Upper lobe of left lung (tissue), 6 donors: ENCODE measurements around the gene TRAF1. TPM values are rescaled to one million over a fixed set of nuclear protein-coding genes. Genes with fewer than 3 reads are reported as not detected.

Source experiments
- ATAC-seq, 2 donors: fragments of 200-7000 bp; cut with Tn5 transposase; one replicate each; pipeline ENCODE4 v1.9.1; 2022; ENCODE audit warnings: mild to moderate bottlenecking in 2 of 2, moderate library complexity in 2 of 2; ENCODE audit not compliant: low FRiP score in 2 of 2
- DNase-seq, 2 donors: peaks; one replicate each; pipeline ENCODE4 v3.0.0-alpha.2; 2019 to 2020
- H3K27ac ChIP-seq, 4 donors: fragments of 200-600 bp; sonication (generic); one replicate each; pipeline ENCODE4 v1.5.1; 2016 to 2019
- H3K27me3 ChIP-seq, 4 donors: fragments of 200-600 bp; sonication (generic); one replicate each; pipeline ENCODE4 v1.5.1; 2017 to 2019
- H3K36me3 ChIP-seq, 4 donors: fragments of 200-600 bp; sonication (generic); one replicate each; pipeline ENCODE4 v1.5.1; 2016 to 2019
- H3K4me1 ChIP-seq, 4 donors: fragments of 200-600 bp; sonication (generic); one replicate each; pipeline ENCODE4 v1.5.1; 2018 to 2019
- H3K4me3 ChIP-seq, 4 donors: fragments of 200-600 bp; sonication (generic); one replicate each; pipeline ENCODE4 v1.5.1; 2017 to 2019; ENCODE audit warnings: mild to moderate bottlenecking in 2 of 4, moderate library complexity in 1 of 4
- H3K9me3 ChIP-seq, 4 donors: fragments of 200-600 bp; sonication (generic); one replicate each; pipeline ENCODE4 v1.5.1; 2018 to 2019
- EP300 ChIP-seq, 4 donors: sonication (generic); formaldehyde crosslinking; IDR thresholded peaks; one replicate each; pipeline ENCODE4 v1.5.1; 2017; ENCODE audit warnings: antibody characterized with exemption in 4 of 4, control low read depth in 2 of 4
- POLR2A ChIP-seq, 4 donors: fragments of 450-650 bp; IDR thresholded peaks; one replicate each; pipeline ENCODE4 v1.5.1; 2016 to 2017; ENCODE audit warnings: antibody characterized with exemption in 4 of 4, mild to moderate bottlenecking in 2 of 4
- POLR2AphosphoS5 ChIP-seq, 2 donors: sonication (generic); formaldehyde crosslinking; IDR thresholded peaks; one replicate each; pipeline ENCODE4 v1.5.1; 2017; ENCODE audit warnings: antibody characterized with exemption in 2 of 2
- WGBS, 2 donors: methylation state at CpG; one replicate each; pipeline ENCODE4 v1.1.5; 2017 to 2018; 5-methylcytosine and 5-hydroxymethylcytosine counted together
- total RNA-seq, 6 donors: library from RNA; depleted of rRNA in 4 of 6; stranded (reverse); fragments of >200 nt in 4 of 6; gene quantifications; one replicate each; pipeline versions ENCODE4 v1.1.0 to v1.2.1, GENCODE V29; 2016 to 2021
- TF ChIP-seq, protein P1 (sequence below), 6 experiments: fragments of 450-650 bp in 4 of 6; fragments of 200-600 bp in 2 of 6; sonication (generic) in 2 of 6; IDR thresholded peaks; one replicate each; pipeline ENCODE4 v1.5.1; 2016 to 2019; ENCODE audit warnings: antibody characterized with exemption in 6 of 6
- donor health status: DM: no; HTN: no; CAD: no; lungs with moderate emphysema.
- donor health status: DM: no; HTN: yes; CAD: no; lungs with severe emphysema.

The TRAF1 gene
- total RNA-seq, 6 donors from 2014 or later: 2.9 to 29.3 (median 6.6) TPM

DNA sequence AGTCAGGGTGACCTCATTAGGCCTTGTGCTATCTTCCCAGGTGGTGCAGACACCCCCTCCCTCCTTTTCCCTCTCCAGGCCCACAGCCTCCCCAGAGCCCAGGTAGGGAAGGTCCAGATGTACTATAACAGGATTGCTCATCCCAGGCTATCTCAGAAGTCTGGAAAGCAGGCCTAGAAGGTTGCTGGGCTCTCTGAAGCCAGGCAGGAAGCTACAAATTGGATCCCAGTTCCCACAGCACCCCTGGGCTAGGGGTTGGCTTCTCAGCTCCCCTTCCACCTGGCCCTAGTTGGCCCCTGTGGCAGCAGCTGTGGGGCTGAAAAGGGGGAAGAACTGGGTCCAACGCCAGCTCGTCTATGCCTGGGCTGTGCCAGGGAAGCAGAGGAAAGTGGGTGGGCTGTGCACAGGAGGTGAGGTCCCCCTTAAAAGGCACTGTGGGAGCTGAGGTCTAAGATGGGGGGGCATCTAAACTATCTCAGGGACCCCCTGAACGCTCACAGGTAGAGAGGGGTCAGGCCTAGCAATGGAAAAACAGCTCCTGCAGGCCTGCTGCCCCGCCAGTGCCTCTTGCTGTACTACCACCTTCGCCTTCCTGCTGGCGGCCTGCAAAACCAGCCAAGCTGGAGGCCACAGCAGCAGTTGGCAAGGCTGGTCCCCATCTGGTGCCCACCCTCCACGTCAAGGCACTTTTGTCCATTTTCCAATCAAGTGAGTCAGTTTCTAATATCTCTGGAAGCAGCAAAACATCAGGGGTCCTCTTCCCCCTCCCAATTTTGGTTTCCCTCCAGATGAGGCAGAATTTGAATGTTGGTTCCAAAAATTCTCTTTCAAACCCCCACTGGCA lies 70.5 kb downstream of the TRAF1 start:
- peaks cover 0 to 46% (median 25%) of the 10 kb centered on the region in 4 donors for H3K36me3 ChIP-seq
- DNase-seq: no peak
- TF ChIP-seq, protein P1, sequence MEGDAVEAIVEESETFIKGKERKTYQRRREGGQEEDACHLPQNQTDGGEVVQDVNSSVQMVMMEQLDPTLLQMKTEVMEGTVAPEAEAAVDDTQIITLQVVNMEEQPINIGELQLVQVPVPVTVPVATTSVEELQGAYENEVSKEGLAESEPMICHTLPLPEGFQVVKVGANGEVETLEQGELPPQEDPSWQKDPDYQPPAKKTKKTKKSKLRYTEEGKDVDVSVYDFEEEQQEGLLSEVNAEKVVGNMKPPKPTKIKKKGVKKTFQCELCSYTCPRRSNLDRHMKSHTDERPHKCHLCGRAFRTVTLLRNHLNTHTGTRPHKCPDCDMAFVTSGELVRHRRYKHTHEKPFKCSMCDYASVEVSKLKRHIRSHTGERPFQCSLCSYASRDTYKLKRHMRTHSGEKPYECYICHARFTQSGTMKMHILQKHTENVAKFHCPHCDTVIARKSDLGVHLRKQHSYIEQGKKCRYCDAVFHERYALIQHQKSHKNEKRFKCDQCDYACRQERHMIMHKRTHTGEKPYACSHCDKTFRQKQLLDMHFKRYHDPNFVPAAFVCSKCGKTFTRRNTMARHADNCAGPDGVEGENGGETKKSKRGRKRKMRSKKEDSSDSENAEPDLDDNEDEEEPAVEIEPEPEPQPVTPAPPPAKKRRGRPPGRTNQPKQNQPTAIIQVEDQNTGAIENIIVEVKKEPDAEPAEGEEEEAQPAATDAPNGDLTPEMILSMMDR (IDR thresholded peaks at IDR 0.05): no peak
- TF ChIP-seq POLR2A (IDR thresholded peaks at IDR 0.05) (no peak), EP300 (IDR thresholded peaks at IDR 0.05) (no peak), POLR2AphosphoS5 (IDR thresholded peaks at IDR 0.05) (no peak)
- H3K27me3 ChIP-seq: no peaks in the 10 kb centered on the region
- H3K4me3 ChIP-seq: no peak overlapping the region
- no peaks in the 10 kb centered on the region for H3K4me1 ChIP-seq
- no peak for ATAC-seq
- no peaks in the 10 kb centered on the region for H3K9me3 ChIP-seq
- no peak overlapping the region for H3K27ac ChIP-seq
- 87 to 89% methylated on average over 6 to 7 of the region's 7 CpGs for WGBS, 2 donors

DNA sequence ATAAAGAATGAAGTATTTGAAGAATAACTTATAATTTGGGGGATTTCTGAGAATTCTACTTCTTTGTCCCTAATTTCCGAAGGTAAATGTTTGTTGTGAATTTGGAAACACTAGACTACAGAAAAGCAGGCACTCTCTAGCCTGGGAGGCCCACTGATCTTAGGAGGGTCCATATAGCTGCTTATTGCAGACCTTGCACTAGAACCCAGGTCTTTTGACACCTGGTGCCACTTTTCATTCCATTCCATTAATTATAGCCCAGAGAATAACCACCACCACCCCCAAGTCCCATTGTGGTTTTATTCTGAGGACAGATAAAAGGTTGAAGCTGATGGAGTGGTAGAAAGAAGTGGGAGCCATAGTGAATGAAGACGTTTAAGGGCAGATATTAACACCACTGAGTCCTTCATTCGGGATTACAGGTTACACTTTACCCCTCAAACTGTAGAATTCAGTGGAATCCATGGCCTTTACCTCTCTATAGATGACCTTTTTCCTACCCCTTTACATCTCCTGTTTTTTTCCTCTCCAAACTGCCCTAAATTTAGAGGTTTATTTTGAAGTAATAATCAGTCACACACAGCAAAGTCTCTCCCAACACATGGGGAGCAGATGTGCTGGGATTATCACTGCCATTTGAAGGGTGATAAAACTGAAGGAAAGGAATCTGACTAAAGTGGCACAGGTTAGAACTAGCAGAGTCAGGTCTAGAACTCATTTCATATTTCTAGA lies 71.8 kb downstream of the TRAF1 start:
- H3K9me3 ChIP-seq: no peaks in the 10 kb centered on the region
- H3K27ac ChIP-seq: no peak overlapping the region
- no peaks in the 10 kb centered on the region for H3K4me1 ChIP-seq
- peaks cover 0 to 37% (median 17%) of the 10 kb centered on the region in 4 donors for H3K36me3 ChIP-seq
- H3K27me3 ChIP-seq: no peaks in the 10 kb centered on the region
- H3K4me3 ChIP-seq: no peak overlapping the region
- DNase-seq (no peak), ATAC-seq (no peak)
- no peak for TF ChIP-seq EP300 (IDR thresholded peaks at IDR 0.05)
- no peak for TF ChIP-seq POLR2A (IDR thresholded peaks at IDR 0.05)
- TF ChIP-seq POLR2AphosphoS5 (IDR thresholded peaks at IDR 0.05): no peak
- TF ChIP-seq, protein P1 (IDR thresholded peaks at IDR 0.05): no peak
- WGBS, 2 donors: 90 to 93% methylated on average over 3 of the region's 3 CpGs

DNA sequence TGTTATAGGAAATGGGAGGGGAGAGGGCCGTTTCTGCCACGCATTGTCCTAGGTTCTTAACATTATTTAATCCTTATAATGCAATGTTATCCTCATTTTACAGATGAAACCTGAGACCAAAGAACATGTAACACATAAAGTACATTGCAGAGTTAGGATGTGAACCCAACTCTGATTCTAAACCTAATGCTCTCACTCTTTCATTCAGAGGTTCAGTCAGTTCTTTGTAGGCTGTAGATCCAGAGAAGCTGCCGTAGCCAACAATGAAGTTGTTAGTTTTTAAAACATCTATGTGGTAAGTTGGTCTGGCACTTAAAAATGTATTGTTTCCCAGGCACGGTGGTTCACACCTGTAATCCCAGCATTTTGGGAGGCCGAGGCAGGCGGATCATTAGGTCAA lies 73.4 kb downstream of the TRAF1 start:
- DNase-seq (no peak), ATAC-seq (no peak)
- Histone ChIP-seq H3K4me3 (no peak overlapping the region), H3K27me3 (no peaks in the 10 kb centered on the region), H3K4me1 (no peaks in the 10 kb centered on the region), H3K27ac (no peak overlapping the region), H3K9me3 (no peaks in the 10 kb centered on the region), H3K36me3 (peaks cover 0 to 32% (median 16%) of the 10 kb centered on the region in 4 donors)
- WGBS, 2 donors: 81 to 82% methylated on average over 6 of the region's 6 CpGs
- TF ChIP-seq POLR2A (IDR thresholded peaks at IDR 0.05) (no peak), POLR2AphosphoS5 (IDR thresholded peaks at IDR 0.05) (no peak), EP300 (IDR thresholded peaks at IDR 0.05) (no peak)
- TF ChIP-seq, protein P1 (IDR thresholded peaks at IDR 0.05): no peak

Other genes starting within 250 kb of the TRAF1 start
- 100 to 1,000 TPM in 1 of 6 donors, 10 to 100 TPM in 5; 30.4 to 130 (median 71.0) TPM for gene MEGF9, start 212.3 kb downstream of the TRAF1 start, total RNA-seq
- 100 to 1,000 TPM in 1 of 6 donors, 10 to 100 TPM in 5; 42.2 to 149 (median 79.7) TPM for gene FBXW2, start 133.4 kb downstream of the TRAF1 start, total RNA-seq
- gene PSMD5, start 83.9 kb downstream of the TRAF1 start, total RNA-seq: 10 to 100 TPM; 11.4 to 56.8 (median 40.1) TPM
- gene PHF19, start 49.6 kb downstream of the TRAF1 start, total RNA-seq: 10 to 100 TPM in 5 of 6 donors, 1 to 10 TPM in 1; 8.0 to 42.4 (median 19.2) TPM
- 10 to 100 TPM in 5 of 6 donors, 1 to 10 TPM in 1; 7.1 to 18.9 (median 16.8) TPM for gene C5, start 123.5 kb upstream of the TRAF1 start, total RNA-seq
- 10 to 100 TPM; 16.1 to 52.4 (median 20.4) TPM for gene CNTRL, start 148.2 kb upstream of the TRAF1 start, total RNA-seq